ENCODE data around the gene TOP3B. TPM values are rescaled to one million over a fixed set of nuclear protein-coding genes. Genes with fewer than 3 reads are reported as not detected.

The TOP3B gene
- total RNA-seq, 3 donors from 2014 or later: 30.4 to 40.0 (median 38.3) TPM

- no peak overlapping the region for H3K4me3 ChIP-seq
- peaks cover 8% of the 10 kb centered on the region for H3K4me1 ChIP-seq (ENCODE audit: low read depth)
- TF ChIP-seq CTCF (IDR thresholded peaks at IDR 0.05): no peak
- no peak for DNase-seq
- H3K9me3 ChIP-seq: no peaks in the 10 kb centered on the region
- intact Hi-C loops (cut with DNase I, micrococcal nuclease): loop anchor here in 1 of 2 donors (5.0 kb wide), 1 partner anchor 239 kb away; no protein-coding TSS in a partner anchor
- no peaks in the 10 kb centered on the region for H3K36me3 ChIP-seq (ENCODE audit: low read depth)
- ATAC-seq: no peak
Measured at GRCh38 chr22:21951062-21951461, 31.5 kb downstream of the TOP3B start.

- Histone ChIP-seq H3K36me3 (ENCODE audit: low read depth) (no peaks in the 10 kb centered on the region), H3K9me3 (no peaks in the 10 kb centered on the region), H3K4me3 (no peak overlapping the region), H3K4me1 (ENCODE audit: low read depth) (peaks cover 8% of the 10 kb centered on the region)
- DNase-seq (no peak), ATAC-seq (no peak)
- intact Hi-C loops (cut with DNase I, micrococcal nuclease): loop anchor here in 1 of 2 donors (5.0 kb wide), 1 partner anchor 238 kb away; no protein-coding TSS in a partner anchor
- no peak for TF ChIP-seq CTCF (IDR thresholded peaks at IDR 0.05)
Measured at GRCh38 chr22:21949948-21950347, 32.6 kb downstream of the TOP3B start.

DNA sequence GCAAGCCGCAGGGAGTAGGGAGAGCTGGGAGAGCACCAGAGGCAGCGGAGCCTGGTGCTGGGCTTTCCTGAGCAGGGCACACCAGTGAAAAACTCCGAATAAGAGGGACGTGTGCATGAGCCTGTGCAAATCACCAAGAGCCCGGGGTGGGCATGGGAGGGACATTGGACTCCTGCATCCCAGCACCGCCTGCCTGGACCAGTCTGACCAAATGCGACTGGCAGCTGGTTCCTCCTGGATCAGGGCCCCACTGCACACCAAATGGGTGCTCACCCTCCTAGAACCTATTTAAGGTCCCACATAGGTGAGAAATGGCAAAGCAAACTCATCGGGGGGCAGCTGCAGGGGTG, 33.0 kb downstream of the TOP3B start:
- no peak for TF ChIP-seq CTCF (IDR thresholded peaks at IDR 0.05)
- Histone ChIP-seq H3K9me3 (no peaks in the 10 kb centered on the region), H3K36me3 (ENCODE audit: low read depth) (no peaks in the 10 kb centered on the region), H3K4me1 (ENCODE audit: low read depth) (peaks cover 8% of the 10 kb centered on the region), H3K4me3 (no peak overlapping the region)
- intact Hi-C loops (cut with DNase I, micrococcal nuclease): no loop called here
- ATAC-seq (no peak), DNase-seq (no peak)

- intact Hi-C loops (cut with DNase I, micrococcal nuclease): no loop called here
- H3K9me3 ChIP-seq: no peaks in the 10 kb centered on the region
- no peak for ATAC-seq
- H3K4me3 ChIP-seq: no peak overlapping the region
- no peaks in the 10 kb centered on the region for H3K36me3 ChIP-seq (ENCODE audit: low read depth)
- H3K4me1 ChIP-seq (ENCODE audit: low read depth): peaks cover 8% of the 10 kb centered on the region
- DNase-seq: no peak
- no peak for TF ChIP-seq CTCF (IDR thresholded peaks at IDR 0.05)
Measured at GRCh38 chr22:21948824-21949568, 33.6 kb downstream of the TOP3B start.

DNA sequence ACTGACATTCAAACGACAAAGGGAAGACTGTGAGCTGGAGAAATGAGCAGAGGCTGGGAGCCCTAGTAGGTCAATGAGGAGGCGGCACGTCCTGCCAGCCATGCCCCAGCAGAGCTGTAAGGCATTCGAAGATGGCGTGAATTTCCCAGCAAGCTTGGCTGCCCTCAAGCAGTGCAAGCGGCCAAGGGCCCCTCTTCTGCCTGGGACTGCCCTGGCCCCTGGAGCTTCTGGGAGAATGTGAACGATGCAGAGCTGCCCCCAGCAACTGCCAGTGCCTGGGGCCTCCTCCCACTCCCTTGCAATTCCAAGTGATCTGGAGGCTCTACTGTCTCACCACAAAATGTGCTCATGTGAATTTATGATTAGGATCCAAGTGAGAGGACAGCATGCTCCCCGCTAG, 34.2 kb downstream of the TOP3B start:
- Histone ChIP-seq H3K4me1 (ENCODE audit: low read depth) (peaks cover 9% of the 10 kb centered on the region), H3K4me3 (no peak overlapping the region), H3K9me3 (no peaks in the 10 kb centered on the region), H3K36me3 (ENCODE audit: low read depth) (no peaks in the 10 kb centered on the region)
- DNase-seq (no peak), ATAC-seq (no peak)
- no peak for TF ChIP-seq CTCF (IDR thresholded peaks at IDR 0.05)
- intact Hi-C loops (cut with DNase I, micrococcal nuclease): no loop called here
